ENCODE results near the gene SLC39A1. TPM values are rescaled to one million over a fixed set of nuclear protein-coding genes. Genes with fewer than 3 reads are reported as not detected.
A peak's percentile ranks its signal among the peaks of the same experiment; 100 is the strongest.

SLC39A1 gene
- total and polyA plus RNA-seq, 2 of the 8 experiments (the other 6 are each of a cell fraction or from before 2014, with no cell fraction given): 238 to 337 TPM

GRCh38 chr1:153987621-153988020 is 24.3 kb upstream of the SLC39A1 start:
- ChIA-PET CTCF (ENCODE audit: partially characterized antibody) (interaction anchor here (0.6 to 3.9 kb wide), 21 partner anchors 8 to 370 kb away, joined by 3 to 31 read pairs (median 4); partner anchors contain the start of genes CREB3L4, GATAD2B, JTB and SLC39A1), POLR2A (ENCODE audit: partially characterized antibody) (interaction anchor here (1.2 to 13.2 kb wide), 7 partner anchors 11 to 196 kb away, joined by 3 to 454 read pairs (median 12); partner anchors contain the start of genes CREB3L4, CRTC2, DENND4B and JTB)
- no peak for DNase-seq (ENCODE audit: low read depth in 1 of 2, low spot score in 2 of 2)
- H4K5ac ChIP-seq (ENCODE audit: insufficient read length, low read depth, low read length): no peak overlapping the region
- H2BK5ac ChIP-seq (ENCODE audit: low read depth, low read length): no peak overlapping the region
- no peak overlapping the region for H3K18ac ChIP-seq (ENCODE audit: extremely low read depth, low read length)
- no peak overlapping the region for H3K14ac ChIP-seq (ENCODE audit: insufficient read length)
- H2AFZ ChIP-seq (ENCODE audit: low read length): no peak overlapping the region
- H2BK20ac ChIP-seq (ENCODE audit: low read length): no peak overlapping the region
- no peak overlapping the region for H2BK15ac ChIP-seq (ENCODE audit: low read length)
- H4K20me1 ChIP-seq (replicated peaks in 1 of 2; ENCODE audit: control insufficient read depth in 1 of 2, insufficient read depth in 2 of 2, low read length in 2 of 2): peaks cover 0 to 7% of the 10 kb centered on the region in 2 experiments
- no peak overlapping the region for H3K4ac ChIP-seq (replicated peaks; ENCODE audit: insufficient read length, low read depth, low read length)
- TF ChIP-seq CHD1 (IDR thresholded peaks at IDR 0.05; ENCODE audit: low read depth, low read length): no peak
- no peak for TF ChIP-seq TBP (IDR thresholded peaks at IDR 0.05; ENCODE audit: low read depth, low read length)
- no peak for TF ChIP-seq KDM1A (IDR thresholded peaks at IDR 0.05; ENCODE audit: borderline replicate concordance, low read length)
- no peak for TF ChIP-seq PHF8 (conservative IDR thresholded peaks at IDR 0.05; ENCODE audit: low read depth, low read length)
- TF ChIP-seq HDAC6 (IDR thresholded peaks at IDR 0.05; ENCODE audit: low read depth, low read length): no peak
- TF ChIP-seq GABPA (IDR thresholded peaks at IDR 0.05; ENCODE audit: borderline replicate concordance, insufficient read depth, low read length): no peak
- TF ChIP-seq SP1 (IDR thresholded peaks at IDR 0.05; ENCODE audit: low read depth, low read length): no peak
- no peak for TF ChIP-seq HDAC2 (IDR thresholded peaks at IDR 0.05; ENCODE audit: borderline replicate concordance in 1 of 2, low read depth in 2 of 2, low read length in 2 of 2)
- H2BK120ac ChIP-seq (replicated peaks; ENCODE audit: low read depth, low read length): no peak overlapping the region
- H3K27me3 ChIP-seq (replicated peaks in 1 of 4; ENCODE audit: control insufficient read depth in 3 of 4, extremely low read depth in 1 of 4, insufficient read depth in 3 of 4, low read length in 3 of 4): no peaks in the 10 kb centered on the region
- no peak overlapping the region for H3K4me3 ChIP-seq (ENCODE audit: extremely low read depth in 1 of 4, insufficient read depth in 2 of 4, low read depth in 3 of 4, low read length in 4 of 4)
- H3K36me3 ChIP-seq (ENCODE audit: control insufficient read depth in 2 of 4, insufficient read depth in 4 of 4, low read length in 3 of 4): peaks cover 6 to 32% (median 19%) of the 10 kb centered on the region in 4 experiments
- peaks cover 19% of the 10 kb centered on the region for H3K23me2 ChIP-seq (ENCODE audit: low read depth, low read length)
- 0 out of 2 replicates have a peak overlapping the region, but pooled peaks have one; percentile 42 for H2BK12ac ChIP-seq (ENCODE audit: low read depth, low read length)
- no peak overlapping the region for H4K8ac ChIP-seq (ENCODE audit: extremely low read depth, insufficient read depth, low read length)
- H3K79me2 ChIP-seq (ENCODE audit: control insufficient read depth in 1 of 2, insufficient read depth in 2 of 2, low read length in 2 of 2): peaks cover 0 to 36% of the 10 kb centered on the region in 2 experiments; a peak in 3 of 4 replicates
- FAIRE-seq: no peak
- H2AK5ac ChIP-seq (ENCODE audit: low read depth, low read length): no peak overlapping the region
- H3K27ac ChIP-seq (ENCODE audit: low read depth, low read length): no peak overlapping the region
- WGBS, 2 experiments (ENCODE audit: extremely low coverage in 1 of 2, insufficient coverage in 1 of 2, insufficient read length in 1 of 2, insufficient replicate concordance in 2 of 2, low coverage in 1 of 2, low lambda C conversion rate in 2 of 2, missing lambda C conversion rate in 1 of 2): 97% methylated on average over 7 of the region's 8 CpGs; no CpG with 5 or more reads in 1 of the 2 experiments
- peaks cover 0 to 18% (median 11%) of the 10 kb centered on the region in 4 experiments; a peak in 5 of 7 replicates for H3K4me1 ChIP-seq (replicated peaks in 1 of 4; ENCODE audit: control insufficient read depth in 3 of 4, insufficient read depth in 4 of 4, low read length in 3 of 4)
- H3K56ac ChIP-seq (replicated peaks; ENCODE audit: insufficient read length, low read depth, low read length): no peak overlapping the region
- no peak overlapping the region for H3K4me2 ChIP-seq (ENCODE audit: insufficient read depth in 1 of 2, low read depth in 2 of 2, low read length in 2 of 2)
- no peak overlapping the region for H3K23ac ChIP-seq (ENCODE audit: insufficient read length)
- no peaks in the 10 kb centered on the region for H3K9me3 ChIP-seq (ENCODE audit: insufficient read depth in 2 of 2, low read depth in 1 of 2, low read length in 1 of 2)
- H3K9ac ChIP-seq (replicated peaks in 1 of 4; ENCODE audit: extremely low read depth in 1 of 4, low read depth in 3 of 4, low read length in 3 of 4): no peak overlapping the region
- H3K79me1 ChIP-seq (ENCODE audit: low read depth, low read length): 0 out of 2 replicates have a peak, but pooled peaks cover 3% of the 10 kb centered on the region
- H4K91ac ChIP-seq (replicated peaks; ENCODE audit: insufficient read length, low read length): no peak overlapping the region
